ENCODE measurements around the gene ARHGAP26. TPM values are rescaled to one million over a fixed set of nuclear protein-coding genes. Genes with fewer than 3 reads are reported as not detected.

ARHGAP26 gene
- total RNA-seq, 6 experiments from 2014 or later, result 6.7 to 14.5 (median 8.3) TPM

GRCh38 chr5:142819825-142820224, 49.6 kb downstream of the ARHGAP26 start:
- Histone ChIP-seq H3K9me3 (no peaks in the 10 kb centered on the region), H3K27me3 (no peaks in the 10 kb centered on the region), H3K4me3 (no peak overlapping the region), H3K36me3 (no peaks in the 10 kb centered on the region), H3K4me1 (peaks cover 0 to 51% (median 27%) of the 10 kb centered on the region in 4 donors), H3K27ac (peak overlapping the region in 1 of 3 donors; percentile 4)
- intact Hi-C loops (cut with DNase I), result loop anchor here in 1 of 2 donors (10.0 kb wide), 1 partner anchor 55 kb away; no protein-coding TSS in a partner anchor
- 34% methylated on average over 4 of the region's 4 CpGs for WGBS (ENCODE audit: insufficient coverage, low coverage, low lambda C conversion rate, missing lambda C conversion rate)
- peak in 1 of 4 donors; percentile 14 for ATAC-seq
- no peak for DNase-seq
- TF ChIP-seq CTCF (IDR thresholded peaks at IDR 0.05), result no peak
- TF ChIP-seq POLR2A (IDR thresholded peaks at IDR 0.05), result no peak

GRCh38 chr5:142820447-142820846, 50.3 kb downstream of the ARHGAP26 start:
- Histone ChIP-seq H3K4me3 (no peak overlapping the region), H3K27ac (peak overlapping the region in 2 of 3 donors; percentile 4 to 24), H3K27me3 (no peaks in the 10 kb centered on the region), H3K36me3 (no peaks in the 10 kb centered on the region), H3K4me1 (peaks cover 0 to 51% (median 27%) of the 10 kb centered on the region in 4 donors), H3K9me3 (no peaks in the 10 kb centered on the region)
- TF ChIP-seq CTCF (IDR thresholded peaks at IDR 0.05), result no peak
- no peak for TF ChIP-seq POLR2A (IDR thresholded peaks at IDR 0.05)
- intact Hi-C loops (cut with DNase I), result no loop called here
- 63% methylated on average over 5 of the region's 5 CpGs for WGBS (ENCODE audit: insufficient coverage, low coverage, low lambda C conversion rate, missing lambda C conversion rate)
- DNase-seq (no peak), ATAC-seq (peak; percentile 18 to 57 (median 35))

- no peak for DNase-seq
- peaks cover 0 to 51% (median 27%) of the 10 kb centered on the region in 4 donors for H3K4me1 ChIP-seq
Measured at GRCh38 chr5:142821034-142821732, 51.0 kb downstream of the ARHGAP26 start.

GRCh38 chr5:142821733-142822487, 51.7 kb downstream of the ARHGAP26 start:
- Histone ChIP-seq H3K36me3 (no peaks in the 10 kb centered on the region), H3K27me3 (no peaks in the 10 kb centered on the region), H3K9me3 (no peaks in the 10 kb centered on the region), H3K4me3 (no peak overlapping the region), H3K4me1 (peaks cover 0 to 51% (median 25%) of the 10 kb centered on the region in 4 donors), H3K27ac (peak overlapping the region; percentile 15 to 41 (median 33))
- WGBS (ENCODE audit: insufficient coverage, low coverage, low lambda C conversion rate, missing lambda C conversion rate), result 34% methylated on average over 3 of the region's 3 CpGs
- TF ChIP-seq CTCF (IDR thresholded peaks at IDR 0.05) (no peak), POLR2A (IDR thresholded peaks at IDR 0.05) (no peak)
- intact Hi-C loops (cut with DNase I), result no loop called here
- DNase-seq (no peak), ATAC-seq (peak; percentile 57 to 73 (median 66))

More at GRCh38 chr5:142821034-142821732, 51.0 kb downstream of the ARHGAP26 start:
- Histone ChIP-seq H3K27ac (peak overlapping the region in 1 of 3 donors; percentile 33), H3K27me3 (no peaks in the 10 kb centered on the region), H3K36me3 (no peaks in the 10 kb centered on the region), H3K4me3 (no peak overlapping the region), H3K9me3 (no peaks in the 10 kb centered on the region)
- TF ChIP-seq POLR2A (IDR thresholded peaks at IDR 0.05) (no peak), CTCF (IDR thresholded peaks at IDR 0.05) (no peak)
- 87% methylated on average over 2 of the region's 2 CpGs for WGBS (ENCODE audit: insufficient coverage, low coverage, low lambda C conversion rate, missing lambda C conversion rate)
- intact Hi-C loops (cut with DNase I), result no loop called here
- ATAC-seq, result no peak
